Panc1 (cell line): Measurements from ENCODE around the gene AKR1C2.

Source experiments
- POLR2AphosphoS5 ChIP-seq: IDR thresholded peaks from 2 replicates; pipeline ENCODE4 v1.6.1; 2012; ENCODE audit warnings: mild to moderate bottlenecking, low read depth, low read length, moderate library complexity
- SIN3A ChIP-seq: IDR thresholded peaks from 2 replicates; pipeline ENCODE4 v1.6.1; 2012; ENCODE audit warnings: low read depth, mild to moderate bottlenecking, low read length, moderate library complexity, borderline replicate concordance; ENCODE audit not compliant: insufficient read depth
- TCF7L2 ChIP-seq: IDR thresholded peaks from 2 replicates; pipeline ENCODE4 v1.6.1; 2011; ENCODE audit warnings: mild to moderate bottlenecking, low read depth, low read length, inconsistent platforms
- TF ChIP-seq, protein P1 (sequence below): fragments of 450-650 bp; IDR thresholded peaks from 2 replicates; pipeline ENCODE4 v1.5.1; 2017; ENCODE audit warnings: mild to moderate bottlenecking
- TF ChIP-seq, protein P2 (sequence below), 2 experiments: IDR thresholded peaks; 2 replicates each; pipeline ENCODE4 v1.6.1; 2011 to 2012; ENCODE audit warnings: low read depth in 2 of 2, control low read depth in 1 of 2, low read length in 1 of 2, mild to moderate bottlenecking in 1 of 2, moderate library complexity in 1 of 2; ENCODE audit not compliant: insufficient read depth in 1 of 2

DNA sequence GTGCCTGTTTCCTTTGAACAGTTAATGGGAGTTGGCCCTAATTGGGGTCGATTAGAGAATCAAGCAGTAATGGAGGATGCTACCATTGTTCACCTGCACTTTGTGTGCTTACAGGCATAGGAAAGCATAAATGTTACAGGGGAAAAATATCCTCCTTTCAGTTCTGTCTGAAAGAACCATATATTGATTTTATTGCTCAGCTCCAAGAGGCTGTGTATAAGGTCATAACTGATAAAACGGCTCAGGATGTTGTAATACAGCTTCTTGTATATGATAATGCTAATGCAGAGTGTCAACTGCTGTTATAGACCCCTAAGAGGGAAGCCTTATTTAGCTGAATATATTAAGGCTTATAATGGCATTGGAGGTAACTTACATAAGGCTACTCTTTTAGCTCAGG, 32.9 kb upstream of the AKR1C2 start:
- TF ChIP-seq, protein P1, sequence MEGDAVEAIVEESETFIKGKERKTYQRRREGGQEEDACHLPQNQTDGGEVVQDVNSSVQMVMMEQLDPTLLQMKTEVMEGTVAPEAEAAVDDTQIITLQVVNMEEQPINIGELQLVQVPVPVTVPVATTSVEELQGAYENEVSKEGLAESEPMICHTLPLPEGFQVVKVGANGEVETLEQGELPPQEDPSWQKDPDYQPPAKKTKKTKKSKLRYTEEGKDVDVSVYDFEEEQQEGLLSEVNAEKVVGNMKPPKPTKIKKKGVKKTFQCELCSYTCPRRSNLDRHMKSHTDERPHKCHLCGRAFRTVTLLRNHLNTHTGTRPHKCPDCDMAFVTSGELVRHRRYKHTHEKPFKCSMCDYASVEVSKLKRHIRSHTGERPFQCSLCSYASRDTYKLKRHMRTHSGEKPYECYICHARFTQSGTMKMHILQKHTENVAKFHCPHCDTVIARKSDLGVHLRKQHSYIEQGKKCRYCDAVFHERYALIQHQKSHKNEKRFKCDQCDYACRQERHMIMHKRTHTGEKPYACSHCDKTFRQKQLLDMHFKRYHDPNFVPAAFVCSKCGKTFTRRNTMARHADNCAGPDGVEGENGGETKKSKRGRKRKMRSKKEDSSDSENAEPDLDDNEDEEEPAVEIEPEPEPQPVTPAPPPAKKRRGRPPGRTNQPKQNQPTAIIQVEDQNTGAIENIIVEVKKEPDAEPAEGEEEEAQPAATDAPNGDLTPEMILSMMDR = no peak
- TF ChIP-seq, protein P2, sequence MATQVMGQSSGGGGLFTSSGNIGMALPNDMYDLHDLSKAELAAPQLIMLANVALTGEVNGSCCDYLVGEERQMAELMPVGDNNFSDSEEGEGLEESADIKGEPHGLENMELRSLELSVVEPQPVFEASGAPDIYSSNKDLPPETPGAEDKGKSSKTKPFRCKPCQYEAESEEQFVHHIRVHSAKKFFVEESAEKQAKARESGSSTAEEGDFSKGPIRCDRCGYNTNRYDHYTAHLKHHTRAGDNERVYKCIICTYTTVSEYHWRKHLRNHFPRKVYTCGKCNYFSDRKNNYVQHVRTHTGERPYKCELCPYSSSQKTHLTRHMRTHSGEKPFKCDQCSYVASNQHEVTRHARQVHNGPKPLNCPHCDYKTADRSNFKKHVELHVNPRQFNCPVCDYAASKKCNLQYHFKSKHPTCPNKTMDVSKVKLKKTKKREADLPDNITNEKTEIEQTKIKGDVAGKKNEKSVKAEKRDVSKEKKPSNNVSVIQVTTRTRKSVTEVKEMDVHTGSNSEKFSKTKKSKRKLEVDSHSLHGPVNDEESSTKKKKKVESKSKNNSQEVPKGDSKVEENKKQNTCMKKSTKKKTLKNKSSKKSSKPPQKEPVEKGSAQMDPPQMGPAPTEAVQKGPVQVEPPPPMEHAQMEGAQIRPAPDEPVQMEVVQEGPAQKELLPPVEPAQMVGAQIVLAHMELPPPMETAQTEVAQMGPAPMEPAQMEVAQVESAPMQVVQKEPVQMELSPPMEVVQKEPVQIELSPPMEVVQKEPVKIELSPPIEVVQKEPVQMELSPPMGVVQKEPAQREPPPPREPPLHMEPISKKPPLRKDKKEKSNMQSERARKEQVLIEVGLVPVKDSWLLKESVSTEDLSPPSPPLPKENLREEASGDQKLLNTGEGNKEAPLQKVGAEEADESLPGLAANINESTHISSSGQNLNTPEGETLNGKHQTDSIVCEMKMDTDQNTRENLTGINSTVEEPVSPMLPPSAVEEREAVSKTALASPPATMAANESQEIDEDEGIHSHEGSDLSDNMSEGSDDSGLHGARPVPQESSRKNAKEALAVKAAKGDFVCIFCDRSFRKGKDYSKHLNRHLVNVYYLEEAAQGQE (IDR thresholded peaks at IDR 0.05; ENCODE audit: insufficient read depth in 1 of 2, low read depth in 2 of 2, low read length in 1 of 2) = no peak
- TF ChIP-seq POLR2AphosphoS5 (no peak), SIN3A (no peak), TCF7L2 (no peak)
